Measurements from ENCODE around the gene TPH1. TPM values are rescaled to one million over a fixed set of nuclear protein-coding genes. Genes with fewer than 3 reads are reported as not detected.
A peak's percentile ranks its signal among the peaks of the same experiment; 100 is the strongest.

Gene TPH1
- polyA plus RNA-seq, 4 donors, result 1.3 to 45.3 (median 2.5) TPM

GRCh38 chr11:18061351-18061750, 15.3 kb upstream of the TPH1 start:
- no peaks in the 10 kb centered on the region for H3K4me1 ChIP-seq (ENCODE audit: control insufficient read depth in 3 of 3, insufficient read depth in 2 of 3, low read depth in 1 of 3, low read length in 2 of 3)
- no peak overlapping the region for H3K4me3 ChIP-seq (ENCODE audit: low read depth in 1 of 3, low read length in 3 of 3)
- DNase-seq, result peak in 1 of 2 donors; percentile 19
- FAIRE-seq, result no peak
- no peaks in the 10 kb centered on the region for H3K36me3 ChIP-seq (ENCODE audit: control insufficient read depth in 3 of 3, insufficient read depth in 2 of 3, low read depth in 1 of 3, low read length in 3 of 3)
- H3K27me3 ChIP-seq (ENCODE audit: control insufficient read depth in 3 of 3, insufficient read depth in 3 of 3, low read length in 3 of 3), result no peaks in the 10 kb centered on the region
- no peak overlapping the region for H3K27ac ChIP-seq (ENCODE audit: low read depth in 1 of 3, low read length in 2 of 3)
- WGBS, 3 donors, result 54 to 76% (median 58%) methylated on average over 2 of the region's 2 CpGs
- H3K9me3 ChIP-seq (ENCODE audit: control insufficient read depth in 2 of 2, insufficient read depth in 1 of 2, low read depth in 1 of 2, low read length in 1 of 2), result no peaks in the 10 kb centered on the region

GRCh38 chr11:18056561-18057181, 10.6 kb upstream of the TPH1 start:
- no peaks in the 10 kb centered on the region for H3K36me3 ChIP-seq (ENCODE audit: control insufficient read depth in 3 of 3, insufficient read depth in 2 of 3, low read depth in 1 of 3, low read length in 3 of 3)
- peaks cover 0 to 2% (median 0%) of the 10 kb centered on the region in 3 donors for H3K27me3 ChIP-seq (ENCODE audit: control insufficient read depth in 3 of 3, insufficient read depth in 3 of 3, low read length in 3 of 3)
- WGBS, 3 donors, result 77 to 93% (median 83%) methylated on average over 1 of the region's 1 CpG
- FAIRE-seq, result no peak
- H3K27ac ChIP-seq (ENCODE audit: low read depth in 1 of 3, low read length in 2 of 3), result no peak overlapping the region
- DNase-seq, result no peak
- H3K4me3 ChIP-seq (ENCODE audit: low read depth in 1 of 3, low read length in 3 of 3), result no peak overlapping the region
- H3K9me3 ChIP-seq (ENCODE audit: control insufficient read depth in 2 of 2, insufficient read depth in 1 of 2, low read depth in 1 of 2, low read length in 1 of 2), result no peaks in the 10 kb centered on the region
- H3K4me1 ChIP-seq (ENCODE audit: control insufficient read depth in 3 of 3, insufficient read depth in 2 of 3, low read depth in 1 of 3, low read length in 2 of 3), result no peaks in the 10 kb centered on the region

- Histone ChIP-seq H3K4me3 (ENCODE audit: low read depth in 1 of 3, low read length in 3 of 3) (no peak overlapping the region), H3K9me3 (ENCODE audit: control insufficient read depth in 2 of 2, insufficient read depth in 1 of 2, low read depth in 1 of 2, low read length in 1 of 2) (no peaks in the 10 kb centered on the region), H3K27me3 (ENCODE audit: control insufficient read depth in 3 of 3, insufficient read depth in 3 of 3, low read length in 3 of 3) (peaks cover 0 to 2% (median 0%) of the 10 kb centered on the region in 3 donors), H3K27ac (ENCODE audit: low read depth in 1 of 3, low read length in 2 of 3) (no peak overlapping the region), H3K4me1 (ENCODE audit: control insufficient read depth in 3 of 3, insufficient read depth in 2 of 3, low read depth in 1 of 3, low read length in 2 of 3) (no peaks in the 10 kb centered on the region), H3K36me3 (ENCODE audit: control insufficient read depth in 3 of 3, insufficient read depth in 2 of 3, low read depth in 1 of 3, low read length in 3 of 3) (no peaks in the 10 kb centered on the region)
- WGBS, 3 donors, result 72 to 81% (median 76%) methylated on average over 10 of the region's 10 CpGs
- no peak for DNase-seq
- FAIRE-seq, result no peak
These were observed 8.5 kb upstream of the TPH1 start for GRCh38 chr11:18054511-18055103.

- no peaks in the 10 kb centered on the region for H3K9me3 ChIP-seq (ENCODE audit: control insufficient read depth in 2 of 2, insufficient read depth in 1 of 2, low read depth in 1 of 2, low read length in 1 of 2)
- FAIRE-seq (no peak), DNase-seq (no peak)
- H3K4me1 ChIP-seq (ENCODE audit: control insufficient read depth in 3 of 3, insufficient read depth in 2 of 3, low read depth in 1 of 3, low read length in 2 of 3), result no peaks in the 10 kb centered on the region
- H3K4me3 ChIP-seq (ENCODE audit: low read depth in 1 of 3, low read length in 3 of 3), result no peak overlapping the region
- H3K27ac ChIP-seq (ENCODE audit: low read depth in 1 of 3, low read length in 2 of 3), result no peak overlapping the region
- 54 to 68% (median 59%) methylated on average over 2 of the region's 2 CpGs for WGBS, 3 donors
- peaks cover 0 to 10% (median 9%) of the 10 kb centered on the region in 3 donors for H3K27me3 ChIP-seq (ENCODE audit: control insufficient read depth in 3 of 3, insufficient read depth in 3 of 3, low read length in 3 of 3)
- no peaks in the 10 kb centered on the region for H3K36me3 ChIP-seq (ENCODE audit: control insufficient read depth in 3 of 3, insufficient read depth in 2 of 3, low read depth in 1 of 3, low read length in 3 of 3)
These were observed 4.8 kb upstream of the TPH1 start for GRCh38 chr11:18050848-18051247.

- no peak overlapping the region for H3K4me3 ChIP-seq (ENCODE audit: low read depth in 1 of 3, low read length in 3 of 3)
- peaks cover 0 to 2% (median 1%) of the 10 kb centered on the region in 3 donors for H3K27me3 ChIP-seq (ENCODE audit: control insufficient read depth in 3 of 3, insufficient read depth in 3 of 3, low read length in 3 of 3)
- DNase-seq, result no peak
- no peaks in the 10 kb centered on the region for H3K9me3 ChIP-seq (ENCODE audit: control insufficient read depth in 2 of 2, insufficient read depth in 1 of 2, low read depth in 1 of 2, low read length in 1 of 2)
- H3K4me1 ChIP-seq (ENCODE audit: control insufficient read depth in 3 of 3, insufficient read depth in 2 of 3, low read depth in 1 of 3, low read length in 2 of 3), result no peaks in the 10 kb centered on the region
- no peak overlapping the region for H3K27ac ChIP-seq (ENCODE audit: low read depth in 1 of 3, low read length in 2 of 3)
- no peaks in the 10 kb centered on the region for H3K36me3 ChIP-seq (ENCODE audit: control insufficient read depth in 3 of 3, insufficient read depth in 2 of 3, low read depth in 1 of 3, low read length in 3 of 3)
- FAIRE-seq, result no peak
These were observed 9.6 kb downstream of the TPH1 start for GRCh38 chr11:18036456-18036855.

- no peaks in the 10 kb centered on the region for H3K9me3 ChIP-seq (ENCODE audit: control insufficient read depth in 2 of 2, insufficient read depth in 1 of 2, low read depth in 1 of 2, low read length in 1 of 2)
- no peak for DNase-seq
- WGBS, 3 donors, result 73 to 87% (median 84%) methylated on average over 2 of the region's 2 CpGs
- no peak overlapping the region for H3K27ac ChIP-seq (ENCODE audit: low read depth in 1 of 3, low read length in 2 of 3)
- no peaks in the 10 kb centered on the region for H3K4me1 ChIP-seq (ENCODE audit: control insufficient read depth in 3 of 3, insufficient read depth in 2 of 3, low read depth in 1 of 3, low read length in 2 of 3)
- no peak for FAIRE-seq
- no peaks in the 10 kb centered on the region for H3K36me3 ChIP-seq (ENCODE audit: control insufficient read depth in 3 of 3, insufficient read depth in 2 of 3, low read depth in 1 of 3, low read length in 3 of 3)
- no peaks in the 10 kb centered on the region for H3K27me3 ChIP-seq (ENCODE audit: control insufficient read depth in 3 of 3, insufficient read depth in 3 of 3, low read length in 3 of 3)
- no peak overlapping the region for H3K4me3 ChIP-seq (ENCODE audit: low read depth in 1 of 3, low read length in 3 of 3)
These were observed 18.6 kb downstream of the TPH1 start for GRCh38 chr11:18027475-18027874.

- FAIRE-seq (no peak), DNase-seq (no peak)
- H3K4me3 ChIP-seq (ENCODE audit: low read depth in 1 of 3, low read length in 3 of 3), result no peak overlapping the region
- H3K36me3 ChIP-seq (ENCODE audit: control insufficient read depth in 3 of 3, insufficient read depth in 2 of 3, low read depth in 1 of 3, low read length in 3 of 3), result no peaks in the 10 kb centered on the region
- no peaks in the 10 kb centered on the region for H3K27me3 ChIP-seq (ENCODE audit: control insufficient read depth in 3 of 3, insufficient read depth in 3 of 3, low read length in 3 of 3)
- H3K4me1 ChIP-seq (ENCODE audit: control insufficient read depth in 3 of 3, insufficient read depth in 2 of 3, low read depth in 1 of 3, low read length in 2 of 3), result no peaks in the 10 kb centered on the region
- 90 to 97% (median 96%) methylated on average over 1 of the region's 1 CpG for WGBS, 3 donors
- H3K27ac ChIP-seq (ENCODE audit: low read depth in 1 of 3, low read length in 2 of 3), result no peak overlapping the region
- no peaks in the 10 kb centered on the region for H3K9me3 ChIP-seq (ENCODE audit: control insufficient read depth in 2 of 2, insufficient read depth in 1 of 2, low read depth in 1 of 2, low read length in 1 of 2)
These were observed 23.6 kb downstream of the TPH1 start for GRCh38 chr11:18022419-18022818.

GRCh38 chr11:18019650-18020049, 26.4 kb downstream of the TPH1 start:
- FAIRE-seq (no peak), DNase-seq (no peak)
- H3K9me3 ChIP-seq (ENCODE audit: control insufficient read depth in 2 of 2, insufficient read depth in 1 of 2, low read depth in 1 of 2, low read length in 1 of 2), result no peaks in the 10 kb centered on the region

GRCh38 chr11:18016789-18017188, 29.3 kb downstream of the TPH1 start:
- WGBS, 3 donors, result 77 to 85% (median 81%) methylated on average over 2 of the region's 2 CpGs
- FAIRE-seq, result no peak
- Histone ChIP-seq H3K9me3 (ENCODE audit: control insufficient read depth in 2 of 2, insufficient read depth in 1 of 2, low read depth in 1 of 2, low read length in 1 of 2) (no peaks in the 10 kb centered on the region), H3K27me3 (ENCODE audit: control insufficient read depth in 3 of 3, insufficient read depth in 3 of 3, low read length in 3 of 3) (peaks cover 0 to 7% (median 0%) of the 10 kb centered on the region in 3 donors), H3K4me3 (ENCODE audit: low read depth in 1 of 3, low read length in 3 of 3) (no peak overlapping the region), H3K27ac (ENCODE audit: low read depth in 1 of 3, low read length in 2 of 3) (no peak overlapping the region), H3K4me1 (ENCODE audit: control insufficient read depth in 3 of 3, insufficient read depth in 2 of 3, low read depth in 1 of 3, low read length in 2 of 3) (peaks cover 0 to 3% (median 0%) of the 10 kb centered on the region in 3 donors), H3K36me3 (ENCODE audit: control insufficient read depth in 3 of 3, insufficient read depth in 2 of 3, low read depth in 1 of 3, low read length in 3 of 3) (no peaks in the 10 kb centered on the region)
- DNase-seq, result no peak

More at GRCh38 chr11:18019650-18020049, 26.4 kb downstream of the TPH1 start:
- Histone ChIP-seq H3K36me3 (ENCODE audit: control insufficient read depth in 3 of 3, insufficient read depth in 2 of 3, low read depth in 1 of 3, low read length in 3 of 3) (no peaks in the 10 kb centered on the region), H3K4me1 (ENCODE audit: control insufficient read depth in 3 of 3, insufficient read depth in 2 of 3, low read depth in 1 of 3, low read length in 2 of 3) (no peaks in the 10 kb centered on the region), H3K27me3 (ENCODE audit: control insufficient read depth in 3 of 3, insufficient read depth in 3 of 3, low read length in 3 of 3) (peaks cover 0 to 3% (median 0%) of the 10 kb centered on the region in 3 donors), H3K27ac (ENCODE audit: low read depth in 1 of 3, low read length in 2 of 3) (no peak overlapping the region), H3K4me3 (ENCODE audit: low read depth in 1 of 3, low read length in 3 of 3) (no peak overlapping the region)
